H1 (cell line): Measurements from ENCODE around the gene SIK2.

Experiments used
- CEBPB ChIP-seq: IDR thresholded peaks from 2 replicates; pipeline ENCODE4 v1.6.1; 2012; ENCODE audit warnings: low read depth, low read length
- POLR2A ChIP-seq, 2 experiments: IDR thresholded peaks; 1 replicate in 1 of 2; 2 replicates in 1 of 2; pipeline ENCODE4 v1.6.1; 2011; ENCODE audit warnings: low read depth in 2 of 2, low read length in 2 of 2, mild to moderate bottlenecking in 2 of 2; ENCODE audit errors: control extremely low read depth in 1 of 2
- RFX5 ChIP-seq: IDR thresholded peaks from 2 replicates; pipeline ENCODE4 v1.6.1; 2011; ENCODE audit warnings: low read depth, low read length, improper control_type of control experiment, borderline replicate concordance
- TF ChIP-seq, protein P1 (sequence below), 3 experiments: IDR thresholded peaks; 1 replicate in 2 of 3; 2 replicates in 1 of 3; pipeline versions ENCODE4 v1.5.1 to v1.6.1; 2011; ENCODE audit warnings: low read length in 3 of 3, mild to moderate bottlenecking in 3 of 3, inconsistent platforms in 2 of 3, low read depth in 1 of 3, moderate library complexity in 1 of 3; ENCODE audit not compliant: insufficient read depth in 1 of 3; ENCODE audit errors: control extremely low read depth in 1 of 3
- TF ChIP-seq, protein P2 (sequence below): IDR thresholded peaks from 2 replicates; pipeline ENCODE4 v1.6.1; 2012; ENCODE audit warnings: inconsistent platforms

DNA sequence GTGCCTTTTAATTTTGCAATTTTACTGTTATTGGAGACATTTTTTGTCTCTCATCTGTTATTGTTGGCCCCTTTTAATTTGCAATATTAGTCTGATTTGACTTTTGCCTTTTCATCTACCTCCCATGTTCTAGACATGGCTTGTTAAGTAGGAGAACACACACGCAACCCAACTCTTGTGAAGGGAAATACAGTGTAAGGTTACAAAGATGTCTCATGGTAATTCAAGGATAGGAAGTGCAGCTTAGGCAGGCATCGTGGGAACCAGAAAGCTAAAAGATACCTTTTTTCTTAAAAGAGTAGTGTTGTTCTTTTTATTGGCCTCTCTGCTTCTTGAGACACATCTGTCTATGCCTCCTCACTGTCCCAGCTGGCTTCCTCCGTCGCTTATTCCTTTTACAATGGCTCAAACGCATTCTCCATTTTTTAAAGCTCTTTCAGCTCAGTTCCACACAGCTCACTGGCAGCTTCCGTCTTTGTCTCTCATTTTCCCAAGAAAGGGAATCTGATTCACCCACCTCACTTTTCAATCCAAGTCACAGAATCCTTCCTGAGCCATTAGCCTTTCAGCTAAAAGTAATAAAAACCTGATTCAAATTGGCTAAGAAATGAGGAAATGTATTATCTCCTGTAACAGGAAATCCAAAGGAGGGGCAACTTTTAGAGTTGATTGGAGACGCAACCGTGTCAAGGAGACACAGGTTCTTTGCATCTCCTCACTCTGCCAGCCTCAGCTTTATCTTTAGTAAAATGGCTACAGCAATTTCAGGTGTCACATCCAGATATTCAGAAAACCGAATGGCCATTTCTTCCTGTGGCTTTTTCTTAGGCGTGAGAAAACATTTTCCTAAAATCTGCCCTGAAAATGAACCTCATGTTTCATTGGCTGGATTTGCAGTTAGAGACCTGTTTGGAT, 57.2 kb downstream of the SIK2 start:
- TF ChIP-seq RFX5, result no peak
- TF ChIP-seq, protein P1, sequence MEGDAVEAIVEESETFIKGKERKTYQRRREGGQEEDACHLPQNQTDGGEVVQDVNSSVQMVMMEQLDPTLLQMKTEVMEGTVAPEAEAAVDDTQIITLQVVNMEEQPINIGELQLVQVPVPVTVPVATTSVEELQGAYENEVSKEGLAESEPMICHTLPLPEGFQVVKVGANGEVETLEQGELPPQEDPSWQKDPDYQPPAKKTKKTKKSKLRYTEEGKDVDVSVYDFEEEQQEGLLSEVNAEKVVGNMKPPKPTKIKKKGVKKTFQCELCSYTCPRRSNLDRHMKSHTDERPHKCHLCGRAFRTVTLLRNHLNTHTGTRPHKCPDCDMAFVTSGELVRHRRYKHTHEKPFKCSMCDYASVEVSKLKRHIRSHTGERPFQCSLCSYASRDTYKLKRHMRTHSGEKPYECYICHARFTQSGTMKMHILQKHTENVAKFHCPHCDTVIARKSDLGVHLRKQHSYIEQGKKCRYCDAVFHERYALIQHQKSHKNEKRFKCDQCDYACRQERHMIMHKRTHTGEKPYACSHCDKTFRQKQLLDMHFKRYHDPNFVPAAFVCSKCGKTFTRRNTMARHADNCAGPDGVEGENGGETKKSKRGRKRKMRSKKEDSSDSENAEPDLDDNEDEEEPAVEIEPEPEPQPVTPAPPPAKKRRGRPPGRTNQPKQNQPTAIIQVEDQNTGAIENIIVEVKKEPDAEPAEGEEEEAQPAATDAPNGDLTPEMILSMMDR (IDR thresholded peaks at IDR 0.05; ENCODE audit: control extremely low read depth in 1 of 3, insufficient read depth in 1 of 3, low read depth in 1 of 3, low read length in 3 of 3), result no peak
- TF ChIP-seq CEBPB, result no peak
- no peak for TF ChIP-seq POLR2A (IDR thresholded peaks at IDR 0.05; ENCODE audit: control extremely low read depth in 1 of 2, low read depth in 2 of 2, low read length in 2 of 2)
- TF ChIP-seq, protein P2, sequence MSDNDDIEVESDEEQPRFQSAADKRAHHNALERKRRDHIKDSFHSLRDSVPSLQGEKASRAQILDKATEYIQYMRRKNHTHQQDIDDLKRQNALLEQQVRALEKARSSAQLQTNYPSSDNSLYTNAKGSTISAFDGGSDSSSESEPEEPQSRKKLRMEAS, result no peak
